NCI-H187 (cell line): ENCODE results near the gene MYLK4.

ENCODE experiments used
- DNase-seq, 2 experiments: peaks; one replicate each; lab custom pipeline; 2025; lab: John Stamatoyannopoulos, UW

MYLK4 gene

DNA sequence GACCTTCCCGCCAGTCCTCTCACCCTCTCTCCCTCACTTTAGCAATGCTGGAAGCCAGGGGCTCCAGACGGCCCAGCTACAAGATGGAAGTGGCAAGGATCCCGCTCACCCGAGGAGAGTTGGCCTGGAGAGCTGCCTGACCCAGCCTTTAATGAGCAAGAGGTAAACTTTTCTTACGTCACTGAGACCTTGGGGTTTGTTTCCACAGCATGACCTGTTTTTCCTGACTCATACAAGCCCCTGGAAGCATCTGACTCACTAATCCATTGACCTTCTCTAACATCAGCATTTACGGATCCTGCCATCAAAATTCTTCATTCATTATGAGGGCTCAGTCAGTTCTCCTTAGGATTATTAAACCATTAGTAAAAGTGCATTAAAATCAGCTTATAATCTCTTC lies 120.4 kb downstream of the MYLK4 start:
- no peak for DNase-seq

DNA sequence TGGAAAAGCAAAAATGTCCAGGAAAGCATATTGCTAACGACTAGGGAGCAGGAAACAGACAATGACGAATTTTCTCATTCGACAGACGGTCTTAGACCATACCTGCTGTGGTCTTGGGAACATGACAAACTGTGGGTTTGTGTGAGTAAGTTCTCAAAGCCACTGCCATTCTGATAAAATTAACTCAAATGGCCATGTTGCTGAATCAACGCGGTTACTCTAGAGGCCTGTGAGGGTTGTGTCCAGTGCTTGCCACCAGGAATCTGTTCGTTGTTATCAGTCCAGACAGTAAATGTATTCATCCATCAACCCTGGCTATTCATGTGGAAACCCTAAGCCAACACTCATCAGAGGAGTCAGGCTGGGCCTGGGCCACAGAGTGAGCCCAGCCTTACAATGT lies 124.3 kb downstream of the MYLK4 start:
- DNase-seq: no peak

DNA sequence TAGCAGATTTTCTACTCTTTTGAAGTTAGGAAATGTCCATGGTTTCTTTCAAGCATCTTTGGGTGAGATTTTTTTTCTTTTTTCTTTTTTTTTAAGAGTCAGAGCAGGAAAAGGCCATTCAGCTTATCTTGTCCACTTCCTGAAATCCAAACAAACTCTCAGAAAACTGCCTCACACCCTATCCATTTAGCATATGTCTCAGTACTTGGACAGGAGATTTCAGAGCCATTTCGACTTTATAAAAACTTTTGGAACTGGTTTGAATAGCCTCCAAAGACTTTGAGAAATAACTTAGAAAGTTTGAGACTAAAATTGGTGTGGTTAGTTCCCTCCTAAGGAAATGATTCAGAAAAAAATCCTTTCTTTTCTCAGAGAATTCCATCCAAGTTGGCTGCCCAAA lies 125.1 kb downstream of the MYLK4 start:
- no peak for DNase-seq

DNA sequence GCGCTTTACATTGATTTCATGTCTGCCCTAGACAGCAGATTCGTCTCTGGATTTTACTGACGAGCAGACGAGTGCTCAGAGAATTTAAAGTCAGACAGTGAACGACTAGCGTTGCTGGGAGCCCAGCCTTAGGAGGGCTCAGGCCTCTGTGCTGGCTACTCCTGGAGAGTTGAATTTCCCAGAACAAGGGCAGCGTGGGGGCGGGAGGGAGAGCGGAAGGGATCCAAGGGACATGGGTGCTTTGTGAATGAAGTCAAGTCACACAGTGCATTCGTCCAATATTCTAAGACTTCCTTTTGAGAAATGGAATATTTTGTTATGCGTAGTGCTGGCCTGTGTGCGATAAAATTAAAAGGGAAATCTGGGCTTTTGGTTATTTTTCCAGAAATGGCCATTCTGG lies 126.5 kb downstream of the MYLK4 start:
- no peak for DNase-seq

DNA sequence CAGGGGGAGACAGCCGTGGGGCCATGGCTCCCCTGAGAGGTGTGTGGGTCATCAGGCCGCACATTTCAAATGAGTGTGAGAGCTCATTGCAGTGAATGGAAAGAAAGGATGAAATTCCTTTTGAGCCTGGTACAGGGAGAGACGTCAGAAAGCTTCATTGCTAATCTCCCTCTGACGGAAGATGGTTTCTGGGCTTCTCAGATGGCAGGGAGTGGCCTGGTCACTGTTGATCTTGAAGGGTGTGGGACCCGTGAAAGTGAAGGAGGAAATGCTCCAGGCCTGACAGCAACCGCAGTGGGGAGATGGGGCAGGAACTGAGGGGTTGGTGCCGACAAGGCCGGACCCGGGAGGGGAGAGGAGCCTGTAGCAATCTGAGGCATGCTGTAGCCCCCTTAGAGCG lies 127.4 kb downstream of the MYLK4 start:
- no peak for DNase-seq

DNA sequence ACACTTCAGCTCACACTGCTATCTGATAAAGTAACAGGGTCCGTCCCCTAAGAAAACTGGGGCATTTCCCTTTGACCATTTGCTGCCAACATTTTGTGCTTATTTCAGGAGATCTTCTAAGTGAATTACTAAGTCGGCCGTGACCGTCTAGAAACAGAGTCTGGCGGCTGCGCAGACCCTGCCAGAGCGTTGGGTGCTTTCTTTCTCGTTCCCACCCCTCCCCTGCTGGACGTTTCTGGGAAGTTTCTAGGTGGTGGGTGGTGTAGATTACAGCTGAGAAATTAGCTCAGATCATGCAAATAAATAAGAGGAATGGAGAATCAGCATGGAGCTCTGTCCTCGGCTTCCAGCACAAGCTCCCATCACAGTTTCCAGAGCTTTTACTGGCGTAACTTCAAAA lies 128.1 kb downstream of the MYLK4 start:
- DNase-seq: no peak

DNA sequence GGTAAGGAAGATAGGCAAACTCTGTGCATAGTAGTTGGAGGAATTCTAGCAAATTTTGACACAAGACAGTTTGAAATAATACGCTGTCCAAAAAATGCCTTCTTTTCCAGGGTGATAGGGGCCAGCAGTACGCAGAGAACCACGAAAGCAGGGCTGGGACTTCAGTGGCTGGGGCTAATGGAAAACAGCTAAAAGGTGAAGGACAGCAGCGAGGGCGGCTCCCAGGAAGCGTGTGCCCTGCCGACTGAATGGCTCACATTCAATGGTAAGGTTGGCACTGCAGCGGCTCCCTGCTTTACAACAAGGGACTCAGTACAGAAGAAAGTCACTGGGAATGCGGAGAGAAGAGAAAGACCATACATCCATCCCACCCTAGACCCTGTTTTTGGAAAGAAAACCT lies 131.1 kb downstream of the MYLK4 start:
- no peak for DNase-seq

DNA sequence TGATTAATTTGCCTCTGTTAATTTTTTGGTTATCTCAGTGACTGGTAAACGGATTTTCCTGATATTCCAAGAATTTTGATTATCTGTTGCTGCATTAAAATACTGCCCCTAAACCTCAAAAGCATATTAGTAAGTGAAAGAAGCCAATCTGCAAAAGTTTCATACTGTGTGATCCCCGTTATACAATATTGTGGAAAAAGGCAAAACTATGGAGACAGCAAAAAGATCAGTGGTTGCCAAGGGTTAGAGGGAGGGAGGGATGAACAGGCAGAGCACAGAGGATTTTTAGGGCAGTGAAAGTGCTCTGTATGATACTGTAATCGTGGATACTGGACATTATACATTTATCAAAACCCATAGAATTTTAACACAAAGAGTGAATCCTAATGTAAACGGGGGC lies 133.0 kb downstream of the MYLK4 start:
- no peak for DNase-seq

DNA sequence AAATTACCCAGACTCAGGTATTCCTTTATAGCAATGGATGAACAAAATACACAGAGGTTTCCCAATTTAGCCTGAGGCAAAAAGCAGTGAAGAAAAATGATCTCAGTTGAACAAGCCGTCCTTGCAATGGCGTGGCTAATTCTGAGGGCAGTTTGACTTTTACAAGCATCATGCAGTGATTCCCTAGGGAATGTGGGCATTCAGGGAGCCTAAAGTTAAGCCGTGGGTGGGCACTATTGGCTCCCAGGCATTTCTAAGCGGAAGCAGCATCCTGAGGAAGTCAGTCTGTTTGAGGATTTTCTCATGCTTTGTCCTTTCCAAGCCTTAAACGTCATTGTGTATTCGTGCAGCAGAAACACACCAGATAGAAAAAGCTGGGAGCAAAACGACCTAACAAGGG lies 133.9 kb downstream of the MYLK4 start:
- no peak for DNase-seq

DNA sequence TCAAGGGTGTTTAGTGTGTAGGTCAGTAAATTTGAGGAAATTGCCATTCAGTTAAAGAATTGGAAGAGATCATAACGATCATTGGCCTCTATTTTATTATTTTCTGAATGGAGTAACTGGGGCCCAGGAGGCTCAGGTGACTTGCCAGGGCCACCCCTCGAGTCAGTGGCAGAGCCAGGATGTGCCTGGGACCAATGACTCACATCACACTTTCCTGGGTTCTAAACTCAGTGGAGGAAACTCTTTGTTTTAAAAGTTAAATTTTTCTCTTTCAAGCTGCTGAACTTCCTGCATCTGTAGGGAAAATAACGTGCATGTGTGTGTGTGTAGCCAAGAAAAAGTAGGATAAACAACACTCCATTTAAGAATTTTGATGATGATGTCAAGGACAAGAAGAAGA lies 135.5 kb downstream of the MYLK4 start:
- no peak for DNase-seq

DNA sequence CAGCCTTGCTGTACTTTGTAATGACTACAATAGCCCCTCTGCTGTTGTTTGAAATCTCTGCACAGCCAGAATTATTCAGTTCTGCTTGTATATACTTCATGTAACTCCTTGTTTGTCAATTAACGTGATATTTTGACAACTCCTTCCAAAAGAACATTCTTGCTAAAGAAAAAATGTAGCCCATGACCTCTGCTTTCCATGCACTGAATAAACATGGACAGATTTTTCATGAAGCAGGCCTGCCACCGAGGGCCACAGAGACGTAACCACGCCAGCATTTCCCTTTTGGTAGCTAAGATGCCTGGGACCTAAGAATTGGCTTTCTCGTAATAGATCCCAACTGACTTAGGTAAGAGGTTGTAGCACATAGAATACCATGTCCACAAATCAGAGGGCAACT lies 135.9 kb downstream of the MYLK4 start:
- DNase-seq: no peak

DNA sequence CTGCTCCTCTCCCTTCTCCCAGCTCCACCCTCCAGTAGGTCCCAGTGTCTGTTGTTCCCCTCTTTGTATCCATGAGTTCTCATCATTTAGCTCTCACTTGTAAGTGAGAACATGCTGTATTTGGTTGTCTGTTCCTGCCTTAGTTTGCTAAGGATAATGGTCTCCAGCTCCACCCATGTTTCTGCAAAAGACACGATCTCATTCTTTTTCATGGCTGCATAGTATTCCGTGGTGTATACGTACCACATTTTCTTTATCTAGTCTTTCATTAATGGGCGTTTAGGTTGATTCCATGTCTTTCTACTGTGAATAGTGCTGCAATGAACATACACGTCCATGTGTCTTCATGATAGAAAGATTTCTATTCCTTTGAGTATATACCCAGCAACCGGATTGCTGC lies 136.6 kb downstream of the MYLK4 start:
- no peak for DNase-seq
